Erythroblast (primary cell): ENCODE measurements around the gene FAM3B.

Experiments
- DNase-seq, 2 experiments: peaks; one replicate each; lab custom pipeline; 2025; lab: John Stamatoyannopoulos, UW
- GATA1 ChIP-seq: IDR thresholded peaks from 2 replicates; pipeline ENCODE4 v1.6.1; 2011; ENCODE audit warnings: low read depth, mild to moderate bottlenecking, control low read depth, low read length, moderate library complexity
- POLR2A ChIP-seq: IDR thresholded peaks from 2 replicates; pipeline ENCODE4 v1.6.1; 2011; ENCODE audit warnings: mild to moderate bottlenecking, low read length

FAM3B gene

GRCh38 chr21:41326414-41327080, 9.9 kb downstream of the FAM3B start:
- TF ChIP-seq POLR2A = no peak
- TF ChIP-seq GATA1 = no peak
- no peak for DNase-seq

- TF ChIP-seq GATA1 (no peak), POLR2A (no peak)
- DNase-seq = no peak
Measured at GRCh38 chr21:41327753-41328152, 11.2 kb downstream of the FAM3B start.

- TF ChIP-seq GATA1 = no peak
- TF ChIP-seq POLR2A = no peak
Measured at GRCh38 chr21:41328660-41329607, 12.3 kb downstream of the FAM3B start.

GRCh38 chr21:41333752-41334151, 17.2 kb downstream of the FAM3B start:
- no peak for DNase-seq
- TF ChIP-seq GATA1 (no peak), POLR2A (no peak)

More at GRCh38 chr21:41328660-41329607, 12.3 kb downstream of the FAM3B start:
- no peak for DNase-seq

GRCh38 chr21:41337515-41337914, 20.9 kb downstream of the FAM3B start:
- no peak for DNase-seq

GRCh38 chr21:41338455-41338854, 21.9 kb downstream of the FAM3B start:
- no peak for TF ChIP-seq GATA1
- no peak for TF ChIP-seq POLR2A

More at GRCh38 chr21:41337515-41337914, 20.9 kb downstream of the FAM3B start:
- TF ChIP-seq POLR2A = no peak
- TF ChIP-seq GATA1 = no peak

GRCh38 chr21:41342035-41342434, 25.4 kb downstream of the FAM3B start:
- DNase-seq = no peak
- no peak for TF ChIP-seq POLR2A
- TF ChIP-seq GATA1 = no peak

More at GRCh38 chr21:41338455-41338854, 21.9 kb downstream of the FAM3B start:
- no peak for DNase-seq

GRCh38 chr21:41344146-41344545, 27.5 kb downstream of the FAM3B start:
- TF ChIP-seq GATA1 = no peak
- no peak for TF ChIP-seq POLR2A
- no peak for DNase-seq

GRCh38 chr21:41345356-41345755, 28.8 kb downstream of the FAM3B start:
- DNase-seq = no peak
- TF ChIP-seq POLR2A (no peak), GATA1 (no peak)

- DNase-seq = no peak
Measured at GRCh38 chr21:41345934-41346685, 29.5 kb downstream of the FAM3B start.

GRCh38 chr21:41346758-41347157, 30.2 kb downstream of the FAM3B start:
- no peak for DNase-seq
- TF ChIP-seq POLR2A (no peak), GATA1 (no peak)

More at GRCh38 chr21:41345934-41346685, 29.5 kb downstream of the FAM3B start:
- no peak for TF ChIP-seq GATA1
- no peak for TF ChIP-seq POLR2A

- no peak for DNase-seq
- TF ChIP-seq POLR2A = no peak
- TF ChIP-seq GATA1 = no peak
Measured at GRCh38 chr21:41348434-41348833, 31.8 kb downstream of the FAM3B start.

GRCh38 chr21:41349126-41349525, 32.5 kb downstream of the FAM3B start:
- TF ChIP-seq POLR2A = no peak
- no peak for TF ChIP-seq GATA1

GRCh38 chr21:41349619-41350390, 33.2 kb downstream of the FAM3B start:
- DNase-seq = no peak
- TF ChIP-seq POLR2A (no peak), GATA1 (no peak)

More at GRCh38 chr21:41349126-41349525, 32.5 kb downstream of the FAM3B start:
- no peak for DNase-seq
